H9 (cell line): ENCODE data around the gene XRCC6. TPM values are rescaled to one million over a fixed set of nuclear protein-coding genes. Genes with fewer than 3 reads are reported as not detected.

Experiments
- DNase-seq: peaks from one replicate; pipeline ENCODE4 v3.0.0-alpha.2; 2017
- H2AFZ ChIP-seq: one replicate; pipeline ENCODE4 v1.6.1; 2013; ENCODE audit warnings: mild to moderate bottlenecking, low read length, control low read depth, moderate library complexity
- H2AK5ac ChIP-seq: 2 replicates; pipeline ENCODE4 v1.6.1; 2013; ENCODE audit warnings: low read length, control low read depth, mixed read lengths; ENCODE audit not compliant: insufficient read length
- H2BK120ac ChIP-seq: one replicate; pipeline ENCODE4 v1.6.1; 2013; ENCODE audit warnings: low read depth, mild to moderate bottlenecking, low read length, control low read depth, inconsistent platforms; ENCODE audit not compliant: poor library complexity, severe bottlenecking
- H2BK12ac ChIP-seq: 2 replicates; pipeline ENCODE4 v1.6.1; 2013; ENCODE audit warnings: low read length, control low read depth, mixed read lengths, low read depth; ENCODE audit not compliant: insufficient read length
- H2BK15ac ChIP-seq: 2 replicates; pipeline ENCODE4 v1.6.1; 2013; ENCODE audit warnings: low read depth, low read length, control low read depth
- H2BK20ac ChIP-seq: one replicate; pipeline ENCODE4 v1.6.1; 2013; ENCODE audit warnings: low read depth, mild to moderate bottlenecking, low read length, control low read depth, inconsistent platforms; ENCODE audit not compliant: poor library complexity, severe bottlenecking
- H2BK5ac ChIP-seq: 2 replicates; pipeline ENCODE4 v1.6.1; 2013; ENCODE audit warnings: low read length, control low read depth, mixed read lengths; ENCODE audit not compliant: insufficient read length
- H3K14ac ChIP-seq: 2 replicates; pipeline ENCODE4 v1.6.1; 2013; ENCODE audit warnings: low read length, control low read depth; ENCODE audit not compliant: insufficient read depth
- H3K18ac ChIP-seq: 2 replicates; pipeline ENCODE4 v1.6.1; 2013; ENCODE audit warnings: low read depth, mild to moderate bottlenecking, mixed read lengths, low read length, control low read depth; ENCODE audit not compliant: insufficient read length
- H3K23ac ChIP-seq: 2 replicates; pipeline ENCODE4 v1.6.1; 2013; ENCODE audit warnings: low read length, control low read depth, mixed read lengths, low read depth; ENCODE audit not compliant: insufficient read length
- H3K23me2 ChIP-seq: 2 replicates; pipeline ENCODE4 v1.6.1; 2013; ENCODE audit warnings: low read depth, mild to moderate bottlenecking, mixed read lengths, low read length, control low read depth; ENCODE audit not compliant: insufficient read length, poor library complexity, severe bottlenecking
- H3K27ac ChIP-seq: 2 replicates; pipeline ENCODE4 v1.5.1; 2013; ENCODE audit warnings: low read length, control low read depth, mixed read lengths, low read depth; ENCODE audit not compliant: insufficient read length
- H3K27me3 ChIP-seq: 2 replicates; pipeline ENCODE4 v1.6.1; 2013; ENCODE audit warnings: low read length, control low read depth, inconsistent platforms; ENCODE audit not compliant: insufficient read depth
- H3K4ac ChIP-seq: 2 replicates; pipeline ENCODE4 v1.6.1; 2013; ENCODE audit warnings: low read depth, mild to moderate bottlenecking, control low read depth, inconsistent platforms, low read length, moderate library complexity
- H3K4me1 ChIP-seq: 2 replicates; pipeline ENCODE4 v1.6.1; 2013; ENCODE audit warnings: low read length, control low read depth, inconsistent platforms; ENCODE audit not compliant: insufficient read depth
- H3K4me2 ChIP-seq: 2 replicates; pipeline ENCODE4 v1.6.1; 2013; ENCODE audit warnings: low read length, control low read depth, mixed read lengths; ENCODE audit not compliant: insufficient read length, insufficient read depth
- H3K56ac ChIP-seq: 2 replicates; pipeline ENCODE4 v1.6.1; 2013; ENCODE audit warnings: low read depth, mild to moderate bottlenecking, mixed read lengths, low read length, control low read depth; ENCODE audit not compliant: insufficient read length
- H3K79me1 ChIP-seq: 2 replicates; pipeline ENCODE4 v1.6.1; 2013; ENCODE audit warnings: low read depth, mild to moderate bottlenecking, moderate library complexity, low read length, control low read depth, inconsistent platforms; ENCODE audit not compliant: insufficient read depth, poor library complexity, severe bottlenecking
- H3K79me2 ChIP-seq: 2 replicates; pipeline ENCODE4 v1.6.1; 2013; ENCODE audit warnings: low read length, control low read depth, inconsistent platforms; ENCODE audit not compliant: insufficient read depth
- H3K9ac ChIP-seq: 2 replicates; pipeline ENCODE4 v1.6.1; 2013; ENCODE audit warnings: low read length, control low read depth, mixed read lengths; ENCODE audit not compliant: insufficient read length; ENCODE audit errors: extremely low read depth
- H3K9me3 ChIP-seq: one replicate; pipeline ENCODE4 v1.6.1; 2013; ENCODE audit warnings: low read depth, low read length, inconsistent platforms; ENCODE audit not compliant: control insufficient read depth
- H3T11ph ChIP-seq: one replicate; pipeline ENCODE4 v1.6.1; 2013; ENCODE audit warnings: mild to moderate bottlenecking, low read length, control low read depth, inconsistent platforms
- H4K20me1 ChIP-seq: one replicate; pipeline ENCODE4 v1.6.1; 2013; ENCODE audit not compliant: control insufficient read depth, insufficient read length, insufficient read depth
- H4K5ac ChIP-seq: 2 replicates; pipeline ENCODE4 v1.6.1; 2013; ENCODE audit warnings: low read depth, mild to moderate bottlenecking, mixed read lengths, low read length, control low read depth; ENCODE audit not compliant: insufficient read length
- H4K8ac ChIP-seq: replicated peaks from 2 replicates; pipeline ENCODE4 v1.6.1; 2013; ENCODE audit warnings: low read length, control low read depth, mixed read lengths, low read depth; ENCODE audit not compliant: insufficient read length
- H4K91ac ChIP-seq: 2 replicates; pipeline ENCODE4 v1.6.1; 2013; ENCODE audit warnings: low read depth, mild to moderate bottlenecking, moderate library complexity, mixed read lengths, low read length, control low read depth; ENCODE audit not compliant: insufficient read length
- H3K27ac Mint-ChIP-seq, 3 experiments: 2 replicates in 2 of 3; 3 replicates in 1 of 3; pipeline ENCODE4 v1.8.0; 2020 to 2021; ENCODE audit warnings: mixed read lengths in 3 of 3, mild to moderate bottlenecking in 1 of 3, moderate library complexity in 1 of 3
- H3K27me3 Mint-ChIP-seq: 2 replicates; pipeline ENCODE4 v1.8.0; 2021; ENCODE audit warnings: low read depth, mild to moderate bottlenecking, moderate library complexity, mixed read lengths
- H3K36me3 Mint-ChIP-seq, 3 experiments: 2 replicates in 2 of 3; 3 replicates in 1 of 3; pipeline ENCODE4 v1.8.0; 2020 to 2021; ENCODE audit warnings: low read depth in 3 of 3, mixed read lengths in 3 of 3; ENCODE audit not compliant: insufficient read depth in 1 of 3
- H3K4me1 Mint-ChIP-seq, 2 experiments: 2 replicates each; pipeline ENCODE4 v1.8.0; 2020; ENCODE audit warnings: mixed read lengths in 2 of 2
- H3K4me3 Mint-ChIP-seq, 2 experiments: 2 replicates in 1 of 2; 3 replicates in 1 of 2; pipeline ENCODE4 v1.8.0; 2020 to 2021; ENCODE audit warnings: mild to moderate bottlenecking in 2 of 2, mixed read lengths in 2 of 2, moderate library complexity in 1 of 2
- H3K9me3 Mint-ChIP-seq, 2 experiments: 2 replicates in 1 of 2; 3 replicates in 1 of 2; pipeline ENCODE4 v1.8.0; 2020; ENCODE audit warnings: mild to moderate bottlenecking in 2 of 2, mixed read lengths in 2 of 2, moderate library complexity in 1 of 2
- CTCF ChIP-seq: fragments of 200-600 bp; sonication (generic); conservative IDR thresholded peaks from 3 replicates; pipeline ENCODE4 v1.8.0; 2021; ENCODE audit warnings: antibody characterized with exemption, mild to moderate bottlenecking
- WGBS: extraction: QIAGEN DNeasy Blood & Tissue Kit; methylation state at CpG from one replicate; pipeline ENCODE4 v1.1.7; 2013; ENCODE audit warnings: missing lambda C conversion rate, low lambda C conversion rate, mixed read lengths; ENCODE audit not compliant: insufficient read length; ENCODE audit errors: extremely low coverage; 5-methylcytosine and 5-hydroxymethylcytosine counted together
- total RNA-seq: library from RNA; stranded (reverse); gene quantifications from 2 replicates; pipeline ENCODE4 v1.2.1, GENCODE V29; 2021

Gene XRCC6
- total RNA-seq, 1 experiment from 2014 or later, result 461 TPM

GRCh38 chr22:41656556-41656955 lies 35.5 kb downstream of the XRCC6 start:
- H3K27me3 Mint-ChIP-seq, result no peaks in the 10 kb centered on the region
- DNase-seq, result no peak
- Histone ChIP-seq H3K27ac (no peak overlapping the region), H3T11ph (no peak overlapping the region), H3K27me3 (no peaks in the 10 kb centered on the region), H3K9me3 (no peaks in the 10 kb centered on the region), H2BK120ac (no peak overlapping the region), H2BK5ac (no peak overlapping the region), H3K18ac (no peak overlapping the region), H4K5ac (no peak overlapping the region), H3K9ac (no peak overlapping the region), H4K20me1 (peaks cover 3% of the 10 kb centered on the region), H3K79me1 (no peaks in the 10 kb centered on the region), H3K79me2 (no peaks in the 10 kb centered on the region), H2AFZ (no peak overlapping the region), H2BK15ac (no peak overlapping the region), H4K91ac (no peak overlapping the region), H3K4ac (no peak overlapping the region), H3K23ac (no peak overlapping the region), H2BK12ac (no peak overlapping the region), H3K14ac (no peak overlapping the region), H3K4me2 (no peak overlapping the region), H4K8ac (no peak overlapping the region), H3K23me2 (no peaks in the 10 kb centered on the region), H2BK20ac (no peak overlapping the region), H3K56ac (no peak overlapping the region), H2AK5ac (no peak overlapping the region), H3K4me1 (no peaks in the 10 kb centered on the region)
- no peaks in the 10 kb centered on the region for H3K9me3 Mint-ChIP-seq
- TF ChIP-seq CTCF, result no peak
- WGBS, result no CpG with 5 or more reads among the region's 5 CpGs
- H3K36me3 Mint-ChIP-seq, result peaks cover 51 to 96% (median 95%) of the 10 kb centered on the region in 3 experiments
- H3K4me3 Mint-ChIP-seq, result no peak overlapping the region
- H3K4me1 Mint-ChIP-seq, result no peaks in the 10 kb centered on the region
- H3K27ac Mint-ChIP-seq, result no peak overlapping the region
